Diencephalon (tissue), 1 donor: Measurements from ENCODE around the gene CGAS. TPM values are rescaled to one million over a fixed set of nuclear protein-coding genes. Genes with fewer than 3 reads are reported as not detected.

Experiments used
- small RNA-seq: library from RNA; depleted of rRNA; stranded (forward); fragments of <200 nt; gene quantifications from one replicate; pipeline ENCODE3, GENCODE V24; 2014
- total RNA-seq: library from RNA; depleted of rRNA; stranded (reverse); fragments of >200 nt; gene quantifications from one replicate; pipeline ENCODE4 v1.2.3, GENCODE V29; 2014

CGAS gene
- total RNA-seq: 1.6 TPM

GRCh38 chr6:73452107-73452461 lies at the start of gene CGAS:
Gene CGAS, minus strand, starts transcription at chr6:73452297. Its CDS starts 116 bp downstream, at chr6:73452181.

DNA sequence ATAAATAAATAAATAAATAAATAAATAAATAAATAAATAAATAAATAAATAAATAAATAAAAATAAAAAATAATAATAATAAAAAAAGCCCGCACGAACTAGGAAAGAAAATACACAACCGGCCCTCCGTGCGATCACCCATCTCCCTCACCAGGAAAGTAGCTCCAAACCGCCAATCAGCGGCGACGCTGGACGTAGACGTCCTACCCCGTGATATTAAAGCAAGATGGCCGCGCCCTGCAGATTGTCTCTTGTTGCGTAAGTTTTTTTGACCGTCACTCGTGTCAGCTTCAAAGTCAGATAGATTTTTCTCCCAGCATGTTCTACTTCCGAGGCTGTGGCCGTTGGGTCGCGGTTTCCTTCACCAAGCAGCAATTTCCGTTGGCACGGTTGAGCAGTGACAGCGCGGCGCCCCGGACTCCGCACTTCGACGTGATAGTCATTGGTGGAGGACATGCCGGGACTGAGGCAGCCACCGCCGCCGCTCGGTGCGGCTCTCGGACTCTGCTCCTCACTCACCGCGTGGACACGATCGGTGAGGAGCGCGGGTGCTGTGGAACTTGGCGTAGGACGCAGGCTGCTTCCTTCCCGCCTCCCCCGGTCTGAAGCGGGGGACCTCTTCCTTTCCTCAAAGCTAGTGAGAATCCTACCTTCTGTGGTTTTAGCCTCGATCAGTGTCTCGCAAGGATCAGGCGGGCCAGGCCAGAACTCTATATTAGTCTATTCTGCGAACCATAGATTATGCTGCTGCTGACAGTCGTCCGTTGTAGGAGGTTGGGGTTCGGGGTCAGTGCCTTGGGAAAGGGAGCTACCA lies 9.6 kb upstream of the CGAS start, which contains the start of gene MTO1:
MTO1 (plus strand) TSS at position 201 of the 814 bp plus-strand sequence; CDS start at position 319, 118 bp downstream.

DNA sequence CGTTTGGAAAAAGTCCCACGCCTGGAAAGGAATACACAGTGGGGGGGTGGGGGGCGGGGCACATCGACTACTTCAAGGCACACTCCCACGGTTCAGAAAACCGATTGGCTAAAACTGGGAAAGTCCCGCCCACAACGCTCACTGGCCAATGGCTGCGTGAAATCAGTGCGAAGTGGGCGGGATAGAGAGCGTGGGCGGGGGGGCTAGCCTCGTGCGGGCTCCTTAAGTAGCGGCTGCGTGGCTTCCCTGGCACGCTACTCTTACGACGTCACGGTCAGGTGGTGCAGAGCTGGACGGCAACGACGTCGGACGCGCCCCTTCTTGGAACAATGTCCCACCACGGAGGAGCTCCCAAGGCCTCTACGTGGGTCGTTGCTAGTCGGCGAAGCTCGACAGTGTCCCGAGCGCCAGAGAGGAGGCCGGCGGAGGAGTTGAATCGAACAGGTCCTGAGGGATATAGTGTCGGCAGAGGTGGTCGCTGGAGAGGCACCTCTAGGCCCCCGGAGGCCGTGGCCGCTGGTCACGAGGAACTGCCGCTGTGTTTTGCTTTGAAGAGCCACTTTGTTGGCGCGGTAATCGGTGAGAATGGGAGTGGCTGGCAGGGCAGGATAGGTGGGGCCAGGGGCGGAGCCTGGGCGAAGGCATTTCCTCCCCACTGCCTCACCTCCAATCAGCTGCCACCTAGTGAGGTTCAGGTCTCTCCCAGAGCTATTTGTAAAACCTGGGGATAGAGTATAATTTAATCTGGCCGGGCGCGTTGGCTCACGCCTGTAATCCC lies 57.3 kb downstream of the CGAS start, which contains the start of gene DDX43:
DDX43 (plus strand) TSS at position 252 of the 778 bp plus-strand sequence; CDS start at position 330, 78 bp downstream.

Small RNA genes lying within 50 kb of the gene (small RNA-seq; reads per million reads assigned to genes)
- gene RN7SL827P: not detected
- gene RNU6-975P: not detected

Other genes starting within 250 kb of the CGAS start
- gene KHDC1L, start 226.8 kb downstream of the CGAS start, total RNA-seq: 0.69 TPM
- gene KHDC1, start 189.1 kb downstream of the CGAS start, total RNA-seq: 7.8 TPM
- not detected for gene DPPA5, start 98.0 kb downstream of the CGAS start, total RNA-seq
- not detected for gene KHDC3L, start 89.6 kb downstream of the CGAS start, total RNA-seq
- gene OOEP, start 82.4 kb downstream of the CGAS start, total RNA-seq: not detected
- 0.46 TPM for gene DDX43, start 57.5 kb downstream of the CGAS start, total RNA-seq
- gene MTO1, start 9.4 kb upstream of the CGAS start, total RNA-seq: 26.8 TPM
- gene EEF1A1, start 68.7 kb upstream of the CGAS start, total RNA-seq: 13,490 TPM
- gene SLC17A5, start 201.7 kb upstream of the CGAS start, total RNA-seq: 28.6 TPM
- gene CD109, start 243.9 kb upstream of the CGAS start, total RNA-seq: 2.3 TPM